Lower leg skin (tissue), 4 donors: Measurements from ENCODE around the gene SLK. TPM values are rescaled to one million over a fixed set of nuclear protein-coding genes. Genes with fewer than 3 reads are reported as not detected.

ENCODE experiments used
- DNase-seq, 2 donors: peaks; one replicate each; pipeline ENCODE4 v3.0.0-alpha.2; 2019; ENCODE audit warnings: low spot score in 2 of 2
- H3K4me3 ChIP-seq: fragments of 200-600 bp; sonication (generic); 2 replicates; pipeline ENCODE4 v1.5.1; 2017; ENCODE audit warnings: mild to moderate bottlenecking, low read depth; ENCODE audit not compliant: poor library complexity, severe bottlenecking
- CTCF ChIP-seq, 3 donors: fragments of 450-650 bp; IDR thresholded peaks; one replicate each; pipeline ENCODE4 v1.5.1; 2016; ENCODE audit warnings: antibody characterized with exemption in 3 of 3, mild to moderate bottlenecking in 3 of 3, moderate library complexity in 2 of 3
- POLR2A ChIP-seq, 2 donors: fragments of 450-650 bp; IDR thresholded peaks; one replicate each; pipeline ENCODE4 v1.6.1; 2016 to 2017; ENCODE audit warnings: antibody characterized with exemption in 2 of 2, mild to moderate bottlenecking in 1 of 2, moderate library complexity in 1 of 2
- WGBS, 2 donors: methylation state at CpG; one replicate each; pipeline ENCODE4 v1.1.5; 2018; 5-methylcytosine and 5-hydroxymethylcytosine counted together
- intact Hi-C: fragments of 100-400 bp; cut with DNase I; formaldehyde crosslinking; loops from one replicate; pipeline ENCODE4 v1.15.0; 2023; ENCODE audit warnings: low total_unique reads
- total RNA-seq, 4 donors: library from RNA; depleted of rRNA; stranded (reverse); fragments of >200 nt; gene quantifications; one replicate each; pipeline ENCODE4 v1.1.0, GENCODE V29; 2016

SLK gene
- total RNA-seq, 4 donors from 2014 or later = 49.2 to 68.6 (median 51.7) TPM

GRCh38 chr10:103969857-103970627, 3.1 kb downstream of the SLK start:
- 31 to 33% methylated on average over 2 of the region's 2 CpGs for WGBS, 2 donors
- intact Hi-C loops = no loop called here
- H3K4me3 ChIP-seq = peak overlapping the region; percentile 6
- TF ChIP-seq POLR2A (IDR thresholded peaks at IDR 0.05) = no peak
- no peak for TF ChIP-seq CTCF (IDR thresholded peaks at IDR 0.05)
- DNase-seq = no peak

GRCh38 chr10:103975169-103975568, 8.2 kb downstream of the SLK start:
- 89 to 95% methylated on average over 1 of the region's 1 CpG for whole genome bisulfite sequencing, 2 donors
- intact Hi-C loops = no loop called here
- TF ChIP-seq POLR2A (IDR thresholded peaks at IDR 0.05) = no peak
- TF ChIP-seq CTCF (IDR thresholded peaks at IDR 0.05) = no peak
- no peak for DNase-seq
- H3K4me3 ChIP-seq = no peak overlapping the region

GRCh38 chr10:103977204-103977603, 10.3 kb downstream of the SLK start:
- no peak for DNase-seq
- 98 to 100% methylated on average over 2 of the region's 2 CpGs for WGBS, 2 donors
- no peak overlapping the region for H3K4me3 ChIP-seq
- TF ChIP-seq CTCF (IDR thresholded peaks at IDR 0.05) (no peak), POLR2A (IDR thresholded peaks at IDR 0.05) (no peak)
- intact Hi-C loops = no loop called here

- 52 to 58% methylated on average over 2 of the region's 2 CpGs for WGBS, 2 donors
- TF ChIP-seq CTCF (IDR thresholded peaks at IDR 0.05) (no peak), POLR2A (IDR thresholded peaks at IDR 0.05) (no peak)
- no peak overlapping the region for H3K4me3 ChIP-seq
- DNase-seq = no peak
- intact Hi-C loops = no loop called here
Observed at GRCh38 chr10:103979530-103979929, 12.6 kb downstream of the SLK start.

GRCh38 chr10:103980288-103980906, 13.5 kb downstream of the SLK start:
- WGBS, 2 donors = 82 to 86% methylated on average over 6 of the region's 6 CpGs
- intact Hi-C loops = no loop called here
- no peak for DNase-seq
- TF ChIP-seq POLR2A (IDR thresholded peaks at IDR 0.05) = no peak
- TF ChIP-seq CTCF (IDR thresholded peaks at IDR 0.05) = no peak
- no peak overlapping the region for H3K4me3 ChIP-seq
